KMS-11 (cell line): ENCODE measurements around the gene FAM110C.

Experiments used
- H2AFZ ChIP-seq: fragments of 200-600 bp; sonication (generic); 2 replicates; pipeline ENCODE4 v1.6.1; 2016; ENCODE audit warnings: antibody characterized with exemption, mixed run types, low read depth
- H3K27ac ChIP-seq: fragments of 200-600 bp; sonication (generic); 2 replicates; pipeline ENCODE4 v1.6.1; 2016; ENCODE audit warnings: mild to moderate bottlenecking, mixed run types
- H3K27me3 ChIP-seq: fragments of 200-600 bp; sonication (generic); 2 replicates; pipeline ENCODE4 v1.6.1; 2017; ENCODE audit warnings: mild to moderate bottlenecking, low read depth, mixed run types, moderate library complexity; ENCODE audit not compliant: insufficient read depth
- H3K36me3 ChIP-seq: fragments of 200-600 bp; sonication (generic); 2 replicates; pipeline ENCODE4 v1.6.1; 2017; ENCODE audit warnings: mild to moderate bottlenecking, mixed run types; ENCODE audit not compliant: insufficient read depth
- H3K4me1 ChIP-seq: fragments of 200-600 bp; sonication (generic); 2 replicates; pipeline ENCODE4 v1.6.1; 2016; ENCODE audit warnings: mild to moderate bottlenecking, low read depth, mixed run types; ENCODE audit not compliant: poor library complexity, severe bottlenecking
- H3K4me2 ChIP-seq: fragments of 200-600 bp; sonication (generic); 2 replicates; pipeline ENCODE4 v1.7.0; 2016; ENCODE audit warnings: mild to moderate bottlenecking, mixed run types
- H3K4me3 ChIP-seq: fragments of 200-600 bp; sonication (generic); IDR thresholded peaks from 2 replicates; pipeline ENCODE4 v1.6.1; 2017; ENCODE audit warnings: low read depth, low read length, mixed read lengths; ENCODE audit not compliant: insufficient read depth
- H3K79me2 ChIP-seq: fragments of 200-600 bp; sonication (generic); 2 replicates; pipeline ENCODE4 v1.6.1; 2016; ENCODE audit warnings: low read depth, mixed run types; ENCODE audit not compliant: insufficient read depth
- H3K9ac ChIP-seq: fragments of 200-600 bp; sonication (generic); 2 replicates; pipeline ENCODE4 v1.6.1; 2016; ENCODE audit warnings: mild to moderate bottlenecking, mixed run types
- H4K20me1 ChIP-seq: fragments of 200-600 bp; sonication (generic); 2 replicates; pipeline ENCODE4 v1.6.1; 2016; ENCODE audit warnings: mild to moderate bottlenecking, mixed run types; ENCODE audit not compliant: insufficient read depth
- CTCF ChIP-seq: fragments of 200-600 bp; sonication (generic); conservative IDR thresholded peaks from 2 replicates; pipeline ENCODE4 v1.6.1; 2017; ENCODE audit warnings: low read depth, mild to moderate bottlenecking, antibody characterized with exemption, low read length, moderate library complexity, mixed read lengths

Gene FAM110C

DNA sequence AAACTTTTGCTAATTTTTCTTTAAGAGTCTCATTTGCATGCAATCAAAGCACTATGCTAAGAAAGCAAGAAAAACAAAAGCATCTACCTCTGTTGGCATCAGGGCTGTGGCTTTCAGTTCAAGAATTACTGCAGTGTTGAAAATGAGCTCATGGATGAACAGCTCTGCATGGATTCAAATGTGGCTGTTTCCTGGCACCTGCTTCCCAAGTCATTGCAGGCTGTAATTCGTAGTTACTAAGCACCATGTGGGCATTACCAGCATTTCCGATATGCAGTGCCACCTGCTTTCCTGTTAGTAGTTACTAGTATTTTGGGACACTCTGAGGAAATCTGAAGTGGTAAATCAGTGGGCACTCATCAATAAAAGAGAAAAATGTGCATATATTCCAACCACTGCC lies 37.8 kb upstream of the FAM110C start:
- Histone ChIP-seq H3K79me2 (no peaks in the 10 kb centered on the region), H3K27ac (no peak overlapping the region), H4K20me1 (no peaks in the 10 kb centered on the region), H3K27me3 (no peaks in the 10 kb centered on the region), H2AFZ (no peak overlapping the region), H3K4me1 (no peaks in the 10 kb centered on the region), H3K36me3 (no peaks in the 10 kb centered on the region), H3K9ac (no peak overlapping the region), H3K4me3 (no peak overlapping the region), H3K4me2 (no peak overlapping the region)
- no peak for TF ChIP-seq CTCF

GRCh38 chr2:80971-81736 lies 34.8 kb upstream of the FAM110C start:
- Histone ChIP-seq H2AFZ (no peak overlapping the region), H3K4me3 (no peak overlapping the region), H3K36me3 (no peaks in the 10 kb centered on the region), H3K9ac (no peak overlapping the region), H4K20me1 (no peaks in the 10 kb centered on the region), H3K79me2 (no peaks in the 10 kb centered on the region), H3K4me1 (no peaks in the 10 kb centered on the region), H3K27me3 (no peaks in the 10 kb centered on the region), H3K4me2 (no peak overlapping the region), H3K27ac (no peak overlapping the region)
- no peak for TF ChIP-seq CTCF

- Histone ChIP-seq H2AFZ (no peak overlapping the region), H3K36me3 (no peaks in the 10 kb centered on the region), H3K27me3 (no peaks in the 10 kb centered on the region), H3K4me3 (no peak overlapping the region), H3K9ac (no peak overlapping the region), H3K4me1 (no peaks in the 10 kb centered on the region), H3K4me2 (no peak overlapping the region), H3K79me2 (no peaks in the 10 kb centered on the region), H4K20me1 (no peaks in the 10 kb centered on the region), H3K27ac (no peak overlapping the region)
- no peak for TF ChIP-seq CTCF
These were observed 34.1 kb upstream of the FAM110C start for GRCh38 chr2:80378-80777.

- no peak for TF ChIP-seq CTCF
- no peaks in the 10 kb centered on the region for H3K4me1 ChIP-seq
- H2AFZ ChIP-seq = no peak overlapping the region
- H3K4me3 ChIP-seq = no peak overlapping the region
- H3K4me2 ChIP-seq = no peak overlapping the region
- H3K9ac ChIP-seq = no peak overlapping the region
- H4K20me1 ChIP-seq = no peaks in the 10 kb centered on the region
- H3K36me3 ChIP-seq = no peaks in the 10 kb centered on the region
- H3K27ac ChIP-seq = no peak overlapping the region
- no peaks in the 10 kb centered on the region for H3K79me2 ChIP-seq
- H3K27me3 ChIP-seq = no peaks in the 10 kb centered on the region
These were observed 25.2 kb upstream of the FAM110C start for GRCh38 chr2:71309-72035.
